ENCODE data around the gene ELOVL2. TPM values are rescaled to one million over a fixed set of nuclear protein-coding genes. Genes with fewer than 3 reads are reported as not detected.
"Not testable (repeated sequence)": the region's sequence is repeated elsewhere in the genome, so short reads cannot be mapped to it uniquely, and the experiment has no call there.

ELOVL2 gene
- total RNA-seq, 1 donor, result not detected

DNA sequence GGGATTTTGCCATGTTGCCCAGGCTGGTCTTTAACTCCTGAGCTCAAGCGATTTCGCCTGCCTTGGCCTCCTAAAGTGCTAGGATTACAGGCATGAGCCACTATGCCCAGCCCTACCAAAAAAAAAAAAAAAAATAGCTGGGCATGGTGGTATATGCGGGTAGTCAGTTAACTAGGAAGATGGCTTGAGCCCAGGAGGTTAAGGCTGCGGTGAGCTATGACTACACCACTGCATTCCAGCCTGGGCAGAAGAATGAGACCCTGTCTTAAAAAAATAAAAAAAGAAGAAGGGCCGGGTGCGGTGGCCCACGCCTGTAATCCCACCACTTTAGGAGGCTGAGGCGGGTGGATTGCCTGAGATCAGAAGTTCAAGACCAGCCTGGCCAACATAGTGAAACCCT lies 50.2 kb downstream of the ELOVL2 start:
- no peak for DNase-seq (ENCODE audit: low read depth in 2 of 3, low spot score in 2 of 3)

DNA sequence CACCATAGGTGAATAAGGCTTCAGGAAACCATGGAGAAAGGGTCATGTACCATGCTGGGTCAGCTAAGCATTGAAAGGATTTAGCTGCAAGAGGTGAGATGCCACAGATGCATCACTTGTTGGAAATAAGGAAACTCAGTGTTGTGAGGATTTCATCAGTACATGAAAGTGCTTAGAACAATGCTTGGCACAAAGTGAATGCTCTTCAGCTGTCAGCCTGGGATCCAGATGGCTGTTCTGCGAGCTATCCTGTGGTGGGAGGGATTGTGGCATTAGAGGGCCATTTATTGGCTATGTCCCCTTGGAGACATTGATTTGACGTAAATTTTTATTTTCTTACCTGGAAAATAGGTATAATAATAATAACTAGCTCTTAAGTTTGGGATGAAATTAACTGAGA lies 53.0 kb downstream of the ELOVL2 start:
- no peak for DNase-seq (ENCODE audit: low read depth in 2 of 3, low spot score in 2 of 3)

DNA sequence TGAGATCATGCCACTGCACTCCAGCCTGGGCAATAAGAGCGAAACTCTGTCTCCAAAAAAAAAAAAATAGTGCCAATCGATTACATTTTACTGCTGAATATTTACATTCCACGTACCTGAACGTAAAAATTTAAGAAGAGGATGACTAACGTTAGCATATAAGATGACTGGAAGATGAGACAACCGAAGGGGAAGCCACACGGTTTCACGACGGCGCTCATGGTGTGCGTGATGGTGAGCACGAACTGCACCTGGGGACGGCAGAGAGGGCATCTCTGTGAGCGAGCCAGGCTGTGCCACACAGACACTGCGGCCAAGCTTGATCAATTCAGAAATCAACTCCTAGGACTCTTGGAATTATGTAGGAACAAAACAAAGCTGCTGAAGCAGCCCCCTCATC lies 54.5 kb downstream of the ELOVL2 start:
- no peak for DNase-seq (ENCODE audit: low read depth in 2 of 3, low spot score in 2 of 3)

DNA sequence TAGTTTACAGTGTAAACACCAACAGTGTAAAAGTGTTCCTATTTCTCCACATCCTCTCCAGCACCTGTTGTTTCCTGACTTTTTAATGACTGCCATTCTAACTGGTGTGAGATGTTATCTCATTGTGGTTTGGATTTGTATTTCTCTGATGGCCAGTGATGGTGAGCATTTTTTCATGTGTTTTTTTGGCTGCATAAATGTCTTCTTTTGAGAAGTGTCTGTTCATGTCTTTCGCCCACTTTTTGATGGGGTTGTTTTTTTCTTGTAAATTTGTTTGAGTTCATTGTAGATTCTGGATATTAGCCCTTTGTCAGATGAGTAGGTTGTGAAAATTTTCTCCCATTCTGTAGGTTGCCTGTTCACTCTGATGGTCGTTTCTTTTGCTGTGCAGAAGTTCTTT lies 59.1 kb downstream of the ELOVL2 start:
- not testable (repeated sequence) for DNase-seq (ENCODE audit: low read depth in 2 of 3, low spot score in 2 of 3)

DNA sequence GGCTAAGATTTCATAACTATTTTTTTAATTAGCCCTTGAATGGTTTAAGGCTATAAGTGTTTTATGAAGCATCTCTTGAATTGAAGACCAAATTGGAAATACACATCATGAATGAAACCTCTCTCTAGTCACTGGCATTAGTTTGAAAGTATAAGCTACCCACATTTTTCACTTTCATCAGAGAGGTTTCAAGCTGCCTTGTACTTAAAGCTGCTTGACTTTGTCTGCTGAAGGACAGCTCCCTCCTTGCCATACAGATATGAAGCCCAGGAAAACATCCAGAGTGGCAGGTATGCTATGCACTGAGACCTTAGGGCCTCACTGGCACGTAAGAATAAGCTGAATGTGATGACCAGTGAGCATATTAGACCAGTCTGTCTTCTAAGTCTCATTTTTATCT lies 62.7 kb downstream of the ELOVL2 start:
- no peak for DNase-seq (ENCODE audit: low read depth in 2 of 3, low spot score in 2 of 3)

DNA sequence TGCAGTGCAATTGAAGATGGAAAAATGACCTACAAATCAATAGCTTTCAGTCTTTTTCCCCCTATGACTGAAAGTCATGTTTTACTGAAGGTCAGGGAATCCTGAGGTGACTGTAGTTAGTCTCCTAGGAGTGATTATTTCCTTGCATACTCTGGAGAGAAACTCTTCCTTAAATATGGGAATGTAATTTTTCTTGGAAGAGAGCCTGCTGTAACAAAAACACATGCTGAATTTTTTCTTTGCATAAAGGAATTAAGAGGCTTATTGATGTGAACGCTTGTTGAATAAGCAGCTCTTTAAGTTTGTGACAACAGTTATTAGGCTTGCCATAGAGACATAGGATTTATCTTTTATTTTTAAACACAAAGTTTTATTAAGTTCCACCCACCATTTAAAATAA lies 64.5 kb downstream of the ELOVL2 start:
- DNase-seq (ENCODE audit: low read depth in 2 of 3, low spot score in 2 of 3), result no peak

DNA sequence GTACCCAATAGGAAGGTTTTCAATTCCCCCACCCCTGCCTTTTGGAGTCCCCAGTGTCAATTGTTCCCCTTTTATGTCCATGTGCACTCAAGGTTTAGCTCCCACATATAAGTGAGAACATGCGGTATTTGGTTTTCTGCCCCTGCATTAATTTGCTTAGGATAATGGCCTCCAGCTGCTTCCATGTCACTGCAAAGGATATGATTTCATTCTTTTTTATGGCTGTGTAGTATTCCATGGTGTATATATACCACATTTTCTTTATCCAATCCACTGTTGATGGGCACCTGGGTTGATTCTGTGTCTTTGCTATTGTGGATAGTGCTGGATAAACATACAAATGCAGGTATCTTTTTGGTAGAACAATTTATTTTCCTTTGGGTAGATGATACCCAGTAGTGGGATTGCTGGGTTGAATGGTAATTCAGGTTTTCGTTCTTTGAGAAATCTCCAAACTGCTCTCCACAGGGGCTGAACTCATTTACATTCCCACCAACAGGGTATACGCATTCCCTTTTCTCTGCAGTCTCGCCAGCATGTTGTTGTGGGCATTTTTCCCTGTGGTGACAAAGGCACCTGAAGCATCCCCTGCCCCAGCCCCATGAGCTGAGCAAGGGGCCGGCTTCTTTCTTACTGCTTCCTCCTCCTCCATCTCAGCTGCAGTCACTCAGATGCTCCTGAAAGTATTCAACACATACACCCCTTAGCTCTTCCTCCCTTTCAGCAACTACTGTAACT lies 66.7 kb downstream of the ELOVL2 start:
- no peak for DNase-seq (ENCODE audit: low read depth in 2 of 3, low spot score in 2 of 3)

DNA sequence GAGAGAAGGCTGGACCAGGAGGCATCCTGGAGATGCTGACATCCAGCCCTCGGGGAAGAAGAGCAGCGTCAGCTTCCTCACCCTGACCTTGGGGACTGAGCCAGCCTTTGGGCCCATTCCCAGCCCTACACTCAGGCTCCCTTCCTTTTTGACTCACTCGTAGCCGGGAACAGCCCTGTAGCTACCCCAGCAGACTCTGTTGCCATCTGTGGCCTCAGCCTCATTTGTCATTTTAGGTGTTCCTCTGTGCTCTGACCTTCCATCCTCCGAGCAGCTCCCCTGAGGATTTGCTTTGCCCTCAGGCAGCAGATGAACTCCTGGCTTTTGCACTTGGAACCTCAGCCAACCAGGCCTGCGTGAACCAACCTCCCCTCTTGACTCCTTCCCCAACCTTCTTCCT lies 67.5 kb downstream of the ELOVL2 start:
- DNase-seq (ENCODE audit: low read depth in 2 of 3, low spot score in 2 of 3), result no peak

DNA sequence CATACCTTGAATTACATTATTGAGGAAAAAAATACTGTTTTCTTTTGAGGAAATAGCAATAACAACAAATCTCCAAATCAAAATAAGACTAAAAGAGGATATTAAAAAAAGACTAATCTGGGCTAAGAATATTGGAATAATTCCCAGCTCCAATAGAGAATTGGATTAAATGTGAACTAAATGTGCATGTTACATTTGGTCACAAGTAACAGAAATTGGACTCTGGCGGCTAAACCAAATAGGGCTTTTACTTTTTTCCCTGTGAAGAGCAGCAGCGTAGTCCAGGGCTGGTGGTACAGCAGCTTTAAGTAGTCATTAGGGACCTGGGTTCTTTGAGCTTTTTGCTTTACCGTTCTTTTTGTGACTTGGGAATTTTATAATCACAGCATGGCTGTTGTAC lies 71.9 kb downstream of the ELOVL2 start:
- DNase-seq (ENCODE audit: low read depth in 2 of 3, low spot score in 2 of 3), result no peak

DNA sequence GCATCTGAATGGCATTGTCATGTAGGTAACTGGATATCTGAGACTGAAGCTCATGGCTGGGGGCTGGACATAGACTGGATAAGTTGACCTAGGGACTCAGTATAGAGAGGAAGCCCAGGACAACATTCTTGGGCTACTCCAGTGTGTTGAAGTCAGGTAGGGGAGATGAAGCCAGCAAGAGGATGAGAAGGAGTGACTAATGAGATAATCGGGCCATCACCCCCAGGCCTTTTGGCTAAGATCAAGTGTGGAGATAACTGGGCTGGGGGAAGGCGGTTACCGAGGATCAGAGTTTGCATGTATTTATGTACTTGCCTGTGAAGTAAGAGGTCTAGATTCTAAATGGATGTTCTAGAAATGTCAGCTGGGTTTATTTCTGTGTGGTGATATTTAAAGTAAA lies 73.4 kb downstream of the ELOVL2 start:
- DNase-seq (ENCODE audit: low read depth in 2 of 3, low spot score in 2 of 3), result no peak

DNA sequence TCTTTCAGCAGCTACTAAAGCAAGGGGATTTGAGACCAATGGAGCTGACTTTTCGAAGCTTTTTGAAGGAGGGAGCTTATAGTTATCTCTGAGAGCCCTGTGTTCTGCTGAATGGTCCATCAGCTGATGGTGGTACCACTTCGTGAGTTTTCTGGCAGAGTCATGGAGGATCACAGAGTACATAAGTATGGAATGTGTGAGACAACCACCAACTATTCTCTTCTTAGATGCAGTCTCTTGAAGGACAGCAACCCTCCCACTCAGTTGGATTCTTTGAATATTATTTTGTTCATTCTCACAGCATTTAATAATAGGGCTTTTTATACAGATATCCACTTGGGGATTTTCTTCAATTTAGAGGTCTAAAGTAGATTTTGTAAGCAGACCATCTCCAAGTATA lies 75.3 kb downstream of the ELOVL2 start:
- no peak for DNase-seq (ENCODE audit: low read depth in 2 of 3, low spot score in 2 of 3)

DNA sequence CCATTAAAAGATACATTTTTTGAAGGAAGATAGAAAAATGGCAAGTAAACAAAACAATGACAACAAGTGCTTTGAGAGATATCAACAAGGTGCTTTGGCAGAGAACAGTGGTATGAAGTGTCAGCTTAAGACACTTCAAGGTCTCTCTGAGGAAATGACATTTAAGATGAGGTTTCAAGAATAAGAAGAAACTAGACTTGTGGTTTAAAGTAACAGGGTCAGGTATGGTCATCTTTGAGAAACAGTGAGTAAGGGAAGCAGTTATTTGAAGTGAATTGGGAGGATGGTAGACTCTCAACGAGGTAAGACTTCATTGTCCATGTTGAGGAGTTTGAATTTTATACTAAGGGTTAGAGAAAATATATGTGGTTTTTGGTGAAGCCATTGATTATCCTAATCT lies 79.4 kb downstream of the ELOVL2 start:
- DNase-seq (ENCODE audit: low read depth in 2 of 3, low spot score in 2 of 3), result no peak

DNA sequence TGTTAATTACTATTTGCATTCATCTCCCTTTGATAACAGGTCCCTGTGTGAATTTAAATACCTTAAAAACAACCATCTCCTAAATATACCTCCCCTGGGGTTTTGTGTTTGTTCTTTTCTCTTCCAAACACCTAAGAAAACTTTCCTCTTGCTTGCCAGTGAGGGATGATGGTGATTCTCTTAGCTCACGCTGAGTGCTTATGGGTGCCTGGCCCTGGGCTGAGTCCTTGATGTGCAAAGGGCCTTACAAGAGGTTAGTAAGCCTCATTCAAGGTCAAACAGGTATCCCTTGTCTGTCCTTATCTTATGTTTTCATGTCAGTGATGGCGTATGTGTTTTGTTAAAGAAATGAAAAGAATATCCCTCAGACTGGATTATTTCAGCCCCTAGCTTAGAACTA lies 81.0 kb downstream of the ELOVL2 start:
- DNase-seq (ENCODE audit: low read depth in 2 of 3, low spot score in 2 of 3), result no peak

DNA sequence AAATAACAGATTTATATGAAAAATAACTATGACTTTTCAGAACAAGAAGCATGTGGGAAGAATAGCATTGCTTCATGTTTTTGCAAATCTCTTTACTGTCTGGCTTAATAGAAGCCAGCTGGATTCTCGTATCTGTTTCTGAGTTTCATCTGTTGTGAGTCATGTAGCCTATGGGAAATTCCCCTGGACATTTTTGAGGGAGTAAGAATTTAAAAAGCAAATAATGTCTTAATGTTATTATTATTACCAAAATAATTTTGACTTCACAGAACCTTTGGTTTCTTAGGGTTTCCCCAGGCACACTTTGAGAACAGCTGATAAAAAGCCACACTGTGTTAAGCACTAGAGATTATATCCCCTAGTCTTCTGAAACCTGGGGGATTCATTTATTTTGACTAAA lies 81.4 kb downstream of the ELOVL2 start:
- no peak for DNase-seq (ENCODE audit: low read depth in 2 of 3, low spot score in 2 of 3)

DNA sequence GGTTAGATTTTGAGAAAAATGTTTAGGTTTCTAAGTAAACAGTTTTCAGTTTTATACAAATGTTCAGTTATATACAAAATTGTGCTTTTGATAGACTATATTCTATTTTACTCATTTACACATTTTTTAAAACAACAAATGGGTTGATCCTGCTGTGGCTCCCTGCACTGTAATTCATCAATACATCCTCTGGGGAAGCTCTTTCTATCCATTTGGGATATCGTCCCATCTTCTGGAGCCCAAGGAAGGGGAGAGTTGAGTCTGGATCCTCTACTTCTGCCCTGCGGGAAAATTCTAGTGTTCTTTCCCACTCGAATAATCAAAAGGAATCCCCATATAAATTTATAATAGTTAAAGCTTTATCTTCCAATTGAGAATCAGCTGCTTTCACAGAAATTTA lies 82.3 kb downstream of the ELOVL2 start:
- no peak for DNase-seq (ENCODE audit: low read depth in 2 of 3, low spot score in 2 of 3)

DNA sequence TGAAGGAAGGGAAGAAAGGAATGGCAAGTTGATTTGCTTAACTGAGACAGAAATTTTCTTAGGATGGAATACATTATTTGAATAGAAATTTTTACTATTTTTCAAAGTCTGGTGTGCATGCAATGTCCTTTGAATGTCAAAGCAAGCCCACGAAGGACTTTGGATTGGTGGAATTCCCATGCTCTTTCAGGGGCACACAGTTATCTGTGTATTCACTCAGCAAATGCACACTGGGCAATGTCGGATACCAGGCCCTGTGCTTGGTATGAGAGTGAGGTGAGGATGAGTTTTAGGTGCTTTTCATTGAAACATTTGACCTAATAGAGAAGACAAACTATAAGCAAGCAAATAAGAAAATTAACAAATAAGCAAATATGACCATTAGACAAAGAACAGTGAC lies 83.9 kb downstream of the ELOVL2 start:
- DNase-seq (ENCODE audit: low read depth in 2 of 3, low spot score in 2 of 3), result no peak

DNA sequence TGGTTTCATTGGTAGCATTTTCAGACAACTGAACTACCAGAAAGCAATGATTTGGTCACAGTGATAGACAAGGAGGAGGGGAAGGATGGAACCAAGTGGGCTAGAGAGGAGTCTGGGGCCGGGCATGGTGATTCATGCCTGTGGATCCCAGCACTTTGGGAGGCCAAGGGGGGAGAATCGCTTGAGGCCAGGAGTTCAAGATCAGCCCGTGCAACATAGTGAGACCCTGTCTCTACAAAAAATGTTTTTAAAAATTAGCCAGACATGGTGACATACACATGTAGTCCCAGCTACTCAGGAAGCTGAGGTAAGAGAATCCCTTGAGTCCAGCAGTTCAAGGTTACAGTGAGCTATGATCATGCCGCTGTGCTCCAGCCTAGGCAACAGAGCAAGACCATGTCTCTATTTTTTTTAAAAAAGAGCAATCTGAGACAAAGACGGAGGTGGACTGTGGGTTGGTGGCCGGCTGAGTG lies 86.7 kb downstream of the ELOVL2 start:
- no peak for DNase-seq (ENCODE audit: low read depth in 2 of 3, low spot score in 2 of 3)

DNA sequence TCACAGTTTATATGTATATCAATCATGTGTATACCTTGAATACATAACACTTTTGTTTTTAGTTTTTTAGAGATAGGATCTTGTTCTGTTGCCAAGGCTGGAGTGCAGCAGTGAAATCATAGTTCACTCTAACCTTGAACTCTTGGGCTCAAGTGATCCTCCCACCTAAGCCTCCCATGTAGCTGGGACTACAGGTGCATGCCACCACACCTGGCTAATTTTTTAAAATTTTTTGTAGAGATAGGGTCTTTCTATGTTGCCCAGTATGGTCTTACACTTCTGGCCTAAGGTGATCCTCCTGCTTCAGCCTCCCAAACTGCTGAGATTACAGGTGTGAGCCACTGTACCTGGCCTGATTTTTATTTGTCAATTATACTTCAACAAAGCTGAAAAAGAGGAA lies 87.3 kb downstream of the ELOVL2 start:
- no peak for DNase-seq (ENCODE audit: low read depth in 2 of 3, low spot score in 2 of 3)

DNA sequence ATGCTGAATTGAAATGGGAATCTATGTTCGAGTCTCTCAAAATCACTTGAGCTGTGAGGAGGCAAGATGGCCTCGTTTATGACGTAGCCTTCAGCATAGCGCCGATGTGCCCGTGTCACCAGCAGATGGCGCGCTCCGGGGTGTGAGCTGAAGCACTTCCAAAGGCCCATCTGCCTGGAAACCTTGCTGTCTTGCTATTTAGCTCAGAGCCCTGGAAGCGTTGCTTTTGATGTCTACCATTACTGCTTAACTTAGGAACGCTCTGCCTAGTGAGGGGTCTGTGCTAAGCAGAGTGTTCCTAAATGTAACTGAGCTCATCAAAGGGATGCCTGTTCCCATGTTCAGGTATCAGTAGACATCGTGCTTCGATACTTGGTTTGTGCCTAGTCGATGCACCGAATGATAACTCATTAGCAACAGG lies 89.5 kb downstream of the ELOVL2 start:
- DNase-seq (ENCODE audit: low read depth in 2 of 3, low spot score in 2 of 3), result peak; percentile 7 to 78 (median 57)

DNA sequence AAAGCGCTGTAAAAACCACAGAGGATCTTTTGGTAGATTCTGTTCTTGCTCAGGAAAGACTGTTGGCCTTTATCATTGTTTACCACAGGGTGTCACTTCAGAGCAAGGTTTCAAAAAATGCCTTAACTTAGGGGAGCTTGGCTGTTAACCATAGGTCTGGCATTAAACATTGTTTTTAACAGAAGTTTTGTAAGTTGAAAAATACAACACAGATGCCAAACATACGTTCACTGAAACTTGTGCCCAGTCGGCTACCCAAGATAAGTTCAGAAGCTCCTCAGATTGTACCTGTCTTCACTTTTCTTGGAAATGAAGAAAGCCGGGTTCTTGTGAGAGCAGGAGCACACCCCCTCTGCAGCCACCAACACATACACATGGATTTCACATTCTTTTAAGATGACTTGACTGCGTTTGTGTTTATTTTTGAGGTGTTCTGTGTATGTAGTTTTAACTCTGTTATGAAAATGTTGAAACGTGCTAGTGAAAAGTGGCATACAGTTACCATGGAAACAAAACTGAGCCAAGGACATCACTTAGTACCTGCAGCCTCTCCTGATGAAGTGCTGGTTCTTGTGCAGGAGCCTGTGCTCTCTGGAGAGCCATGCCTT lies 92.3 kb downstream of the ELOVL2 start:
- DNase-seq (ENCODE audit: low read depth in 2 of 3, low spot score in 2 of 3), result peak in 2 of 3 donors; percentile 20 to 59

DNA sequence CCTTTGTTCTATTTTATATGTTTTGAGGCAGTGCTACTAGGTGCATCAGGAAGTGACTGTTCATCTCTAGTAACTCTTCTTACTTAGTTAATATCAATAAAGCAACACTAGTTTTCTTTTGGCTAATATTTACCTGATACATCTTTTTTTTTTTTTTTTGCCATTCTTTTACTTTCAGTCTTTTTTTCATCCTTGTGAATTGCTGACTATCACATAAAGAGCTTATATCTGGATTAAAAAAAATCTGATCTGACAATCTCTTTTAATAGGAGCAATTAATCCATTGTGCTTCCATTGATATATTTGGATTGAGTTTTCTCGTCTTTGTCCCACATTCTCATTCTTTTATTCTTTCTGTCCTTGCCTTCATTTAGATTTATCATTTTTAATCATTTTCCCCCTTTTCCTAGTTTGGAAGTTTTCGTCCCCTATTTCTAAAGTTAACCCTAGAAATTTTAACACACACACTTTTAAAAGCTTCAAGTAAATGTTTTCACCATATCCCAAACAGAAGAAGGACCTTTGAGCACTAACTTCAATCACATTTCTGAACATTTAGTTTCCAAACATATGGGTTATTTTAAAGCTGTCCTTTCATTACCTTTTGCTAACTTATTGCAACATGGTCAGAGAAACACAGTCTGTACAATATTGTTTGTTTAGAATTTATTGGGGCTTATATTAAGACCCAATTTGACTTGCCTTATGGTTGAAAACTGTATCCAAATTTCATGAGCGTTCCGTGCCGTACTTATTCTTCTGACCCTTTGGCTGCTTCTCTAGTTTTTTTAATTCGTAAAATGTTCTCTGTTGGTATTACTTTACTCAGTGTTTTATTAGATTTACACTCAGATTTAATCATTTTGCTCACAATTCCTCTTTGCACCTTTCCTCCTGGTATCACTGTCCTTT lies 94.3 kb downstream of the ELOVL2 start:
- no peak for DNase-seq (ENCODE audit: low read depth in 2 of 3, low spot score in 2 of 3)

DNA sequence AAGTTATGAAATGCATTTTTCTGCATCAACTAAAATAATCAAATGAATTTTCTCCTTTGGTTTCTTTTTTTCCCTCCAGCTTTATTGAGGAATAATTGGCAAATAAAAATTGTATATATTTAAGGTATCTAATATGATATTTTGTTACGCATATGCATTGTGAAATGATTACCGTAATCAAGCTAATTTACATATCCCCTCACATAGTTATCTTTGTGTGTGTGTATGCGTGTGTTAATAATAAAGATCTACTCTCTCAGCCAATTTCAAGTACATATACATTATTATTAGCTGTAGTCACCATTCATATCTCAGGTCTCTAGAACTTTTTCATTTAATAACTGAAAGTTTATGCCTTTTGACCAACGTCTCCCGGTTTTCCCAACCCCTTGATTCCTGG lies 96.1 kb downstream of the ELOVL2 start:
- DNase-seq (ENCODE audit: low read depth in 2 of 3, low spot score in 2 of 3), result no peak

All from hematopoietic multipotent progenitor cell (in vitro differentiated cells).